HG03108 (cell line): ENCODE results near the gene CMTR1.

Source experiments
- ATAC-seq: cut with Tn5 transposase; IDR thresholded peaks from one replicate; pipeline ENCODE4 v1.9.1; 2021; ENCODE audit warnings: moderate library complexity; ENCODE audit not compliant: unreplicated experiment

CMTR1 gene

GRCh38 chr6:37528541-37528940 is 95.5 kb downstream of the CMTR1 start:
- no peak for ATAC-seq

DNA sequence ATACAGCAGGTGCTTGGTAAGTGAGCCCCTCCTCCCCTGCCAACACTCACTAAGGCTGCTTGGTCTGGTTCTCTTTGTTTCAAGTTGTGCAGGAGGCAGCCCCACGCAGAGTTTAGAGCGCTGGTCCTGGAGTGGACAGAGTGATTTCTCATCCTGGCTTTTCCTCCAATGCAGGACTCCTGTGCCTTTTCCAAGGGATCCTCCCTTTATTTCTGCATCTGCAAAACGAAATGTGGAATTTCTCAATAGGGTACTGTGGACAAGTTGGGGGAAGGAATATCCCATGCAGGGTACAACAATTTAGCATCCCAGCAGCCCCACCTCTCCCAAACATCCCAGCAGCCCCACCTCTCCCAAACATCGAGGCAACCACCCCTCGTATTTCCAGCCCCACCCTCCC is 97.3 kb downstream of the CMTR1 start:
- no peak for ATAC-seq

GRCh38 chr6:37531026-37531425 is 98.0 kb downstream of the CMTR1 start:
- ATAC-seq, result no peak
